Measurements from ENCODE around the gene A2ML1.
"Not testable (repeated sequence)": the region's sequence is repeated elsewhere in the genome, so short reads cannot be mapped to it uniquely, and the experiment has no call there.

The A2ML1 gene

DNA sequence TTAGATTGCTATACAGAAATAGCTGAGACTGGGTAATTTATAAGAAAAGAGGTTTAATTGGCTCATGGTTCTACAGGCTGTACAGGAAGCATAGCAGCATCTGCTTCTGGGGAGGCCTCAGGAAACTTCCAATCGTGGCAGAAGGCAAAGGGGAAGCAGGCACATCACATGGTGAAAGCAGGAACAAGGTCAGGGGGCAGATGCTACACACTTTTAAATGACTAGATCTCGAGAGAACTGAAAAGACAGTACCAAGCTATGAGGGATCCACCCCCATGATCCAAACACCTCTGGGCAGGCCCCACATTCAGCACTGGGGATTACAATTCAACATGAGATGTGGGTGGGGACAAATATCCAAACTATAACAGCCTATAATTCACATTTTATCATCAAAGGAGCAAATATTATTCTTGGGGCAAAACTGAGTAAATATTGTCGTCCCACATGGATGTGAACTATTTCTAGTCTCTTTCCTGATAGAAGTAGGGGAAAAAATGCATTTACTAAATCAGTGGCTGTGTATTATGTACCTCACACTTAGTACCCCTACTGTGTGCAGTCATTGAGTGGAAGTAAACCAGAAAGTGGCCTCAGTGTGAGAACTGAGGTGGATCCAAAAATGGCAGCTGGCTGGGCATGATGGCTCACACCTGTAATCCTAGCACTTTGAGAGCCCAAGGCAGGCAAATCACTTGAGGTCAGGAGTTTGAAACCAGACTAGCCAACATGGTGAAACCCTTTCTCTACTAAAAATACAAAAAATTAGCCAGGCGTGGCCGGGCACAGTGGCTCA is 25.4 kb upstream of the A2ML1 start:
- no peaks in the 10 kb centered on the region for H3K27me3 ChIP-seq (ENCODE audit: control insufficient read depth, insufficient read depth, low read length)
- no peak overlapping the region for H3K27ac ChIP-seq
- no peaks in the 10 kb centered on the region for H3K4me1 ChIP-seq
- H3K4me2 ChIP-seq (ENCODE audit: low read length), result no peak overlapping the region
- no peaks in the 10 kb centered on the region for H3K36me3 ChIP-seq (ENCODE audit: control insufficient read depth, insufficient read depth, low read length)
- no peaks in the 10 kb centered on the region for H3K9me3 ChIP-seq (ENCODE audit: control insufficient read depth, low read length)
- no peak overlapping the region for H2AFZ ChIP-seq
- H3K9ac ChIP-seq, result no peak overlapping the region
- TF ChIP-seq, protein P1, sequence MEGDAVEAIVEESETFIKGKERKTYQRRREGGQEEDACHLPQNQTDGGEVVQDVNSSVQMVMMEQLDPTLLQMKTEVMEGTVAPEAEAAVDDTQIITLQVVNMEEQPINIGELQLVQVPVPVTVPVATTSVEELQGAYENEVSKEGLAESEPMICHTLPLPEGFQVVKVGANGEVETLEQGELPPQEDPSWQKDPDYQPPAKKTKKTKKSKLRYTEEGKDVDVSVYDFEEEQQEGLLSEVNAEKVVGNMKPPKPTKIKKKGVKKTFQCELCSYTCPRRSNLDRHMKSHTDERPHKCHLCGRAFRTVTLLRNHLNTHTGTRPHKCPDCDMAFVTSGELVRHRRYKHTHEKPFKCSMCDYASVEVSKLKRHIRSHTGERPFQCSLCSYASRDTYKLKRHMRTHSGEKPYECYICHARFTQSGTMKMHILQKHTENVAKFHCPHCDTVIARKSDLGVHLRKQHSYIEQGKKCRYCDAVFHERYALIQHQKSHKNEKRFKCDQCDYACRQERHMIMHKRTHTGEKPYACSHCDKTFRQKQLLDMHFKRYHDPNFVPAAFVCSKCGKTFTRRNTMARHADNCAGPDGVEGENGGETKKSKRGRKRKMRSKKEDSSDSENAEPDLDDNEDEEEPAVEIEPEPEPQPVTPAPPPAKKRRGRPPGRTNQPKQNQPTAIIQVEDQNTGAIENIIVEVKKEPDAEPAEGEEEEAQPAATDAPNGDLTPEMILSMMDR (IDR thresholded peaks at IDR 0.05), result no peak
- no peaks in the 10 kb centered on the region for H3K79me2 ChIP-seq
- H3K4me3 ChIP-seq (ENCODE audit: low read depth, low read length), result no peak overlapping the region

DNA sequence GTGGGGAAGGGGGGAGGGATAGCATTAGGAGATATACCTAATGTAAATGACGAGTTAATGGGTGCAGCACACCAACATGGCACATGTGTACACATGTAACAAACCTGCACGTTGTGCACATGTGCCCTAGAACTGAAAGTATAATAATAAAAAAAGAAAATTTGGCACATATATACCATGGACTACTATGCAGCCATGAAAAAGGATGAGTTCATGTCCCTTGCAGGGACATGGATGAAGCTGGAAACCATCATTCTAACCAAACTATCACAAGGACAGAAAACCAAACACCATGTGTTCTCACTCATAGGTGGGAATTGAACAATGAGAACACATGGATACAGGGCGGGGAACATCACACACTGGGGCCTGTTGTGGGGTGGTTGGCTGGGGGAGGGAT is 21.2 kb upstream of the A2ML1 start:
- H3K4me1 ChIP-seq; H3K36me3 ChIP-seq (ENCODE audit: control insufficient read depth, insufficient read depth, low read length); H3K79me2 ChIP-seq; H3K9ac ChIP-seq; H2AFZ ChIP-seq; H3K27me3 ChIP-seq (ENCODE audit: control insufficient read depth, insufficient read depth, low read length); H3K9me3 ChIP-seq (ENCODE audit: control insufficient read depth, low read length); H3K4me3 ChIP-seq (ENCODE audit: low read depth, low read length); H3K4me2 ChIP-seq (ENCODE audit: low read length); H3K27ac ChIP-seq: not testable (repeated sequence)

DNA sequence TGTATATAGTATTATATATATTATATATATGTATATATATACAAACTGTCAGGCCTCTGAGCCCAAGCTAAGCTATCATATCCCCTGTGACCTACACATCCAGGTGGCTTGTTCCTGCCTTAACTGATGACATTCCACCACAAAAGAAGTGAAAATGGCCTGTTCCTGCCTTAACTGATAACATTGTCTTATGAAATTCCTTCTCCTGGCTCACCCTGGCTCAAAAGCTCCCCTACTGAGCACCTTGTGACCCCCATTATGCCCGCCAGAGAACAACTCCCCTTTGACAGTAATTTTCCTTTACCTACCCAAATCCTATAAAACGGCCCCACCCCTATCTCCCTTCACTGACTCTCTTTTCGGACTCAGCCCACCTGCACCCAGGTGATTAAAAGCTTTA is 17.6 kb upstream of the A2ML1 start:
- H3K27me3 ChIP-seq (ENCODE audit: control insufficient read depth, insufficient read depth, low read length); H3K36me3 ChIP-seq (ENCODE audit: control insufficient read depth, insufficient read depth, low read length); H3K9ac ChIP-seq; H3K27ac ChIP-seq; H3K4me2 ChIP-seq (ENCODE audit: low read length); H2AFZ ChIP-seq; H3K4me1 ChIP-seq; H3K4me3 ChIP-seq (ENCODE audit: low read depth, low read length); H3K79me2 ChIP-seq; H3K9me3 ChIP-seq (ENCODE audit: control insufficient read depth, low read length): not testable (repeated sequence)

DNA sequence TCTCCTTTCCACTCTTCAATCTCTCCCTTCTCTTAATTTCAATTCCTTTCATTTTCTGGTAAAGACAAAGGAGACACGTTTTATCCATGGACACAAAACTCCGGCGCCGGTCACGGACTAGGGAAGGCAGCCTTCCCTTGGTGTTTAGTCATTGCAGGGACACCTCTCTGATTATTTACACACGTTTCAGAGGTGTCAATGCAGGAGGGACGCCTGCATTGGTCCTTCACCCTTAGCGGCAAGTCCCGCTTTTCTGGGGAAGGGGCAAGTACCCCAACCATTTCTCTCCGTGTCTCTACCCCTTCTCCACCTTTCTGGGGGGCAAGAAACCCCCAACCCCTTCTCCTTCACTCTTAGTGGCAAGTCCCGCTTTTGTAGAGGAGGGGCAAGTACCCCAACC is 16.9 kb upstream of the A2ML1 start:
- not testable (repeated sequence) for H2AFZ ChIP-seq; H3K79me2 ChIP-seq; H3K4me3 ChIP-seq (ENCODE audit: low read depth, low read length); H3K27me3 ChIP-seq (ENCODE audit: control insufficient read depth, insufficient read depth, low read length); H3K9me3 ChIP-seq (ENCODE audit: control insufficient read depth, low read length); H3K4me1 ChIP-seq; H3K36me3 ChIP-seq (ENCODE audit: control insufficient read depth, insufficient read depth, low read length); H3K4me2 ChIP-seq (ENCODE audit: low read length); H3K9ac ChIP-seq; H3K27ac ChIP-seq

DNA sequence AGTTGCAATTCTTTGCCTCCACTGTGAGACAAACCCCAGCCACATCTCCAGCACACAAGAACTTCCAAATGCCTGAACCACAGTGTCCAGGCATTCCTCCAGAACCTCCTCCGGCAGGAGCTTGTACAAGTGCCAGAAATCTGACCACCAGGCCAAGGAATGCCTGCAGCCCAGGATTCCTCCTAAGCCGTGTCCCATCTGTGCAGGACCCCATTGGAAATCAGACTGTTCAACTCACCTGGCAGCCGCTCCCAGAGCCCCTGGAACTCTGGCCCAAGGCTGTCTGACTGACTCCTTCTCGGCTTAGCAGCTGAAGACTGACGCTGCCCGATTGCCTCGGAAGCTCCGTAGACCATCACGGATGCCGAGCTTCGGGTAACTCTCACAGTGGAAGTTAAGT is 15.3 kb upstream of the A2ML1 start:
- not testable (repeated sequence) for H3K9ac ChIP-seq; H3K9me3 ChIP-seq (ENCODE audit: control insufficient read depth, low read length)

DNA sequence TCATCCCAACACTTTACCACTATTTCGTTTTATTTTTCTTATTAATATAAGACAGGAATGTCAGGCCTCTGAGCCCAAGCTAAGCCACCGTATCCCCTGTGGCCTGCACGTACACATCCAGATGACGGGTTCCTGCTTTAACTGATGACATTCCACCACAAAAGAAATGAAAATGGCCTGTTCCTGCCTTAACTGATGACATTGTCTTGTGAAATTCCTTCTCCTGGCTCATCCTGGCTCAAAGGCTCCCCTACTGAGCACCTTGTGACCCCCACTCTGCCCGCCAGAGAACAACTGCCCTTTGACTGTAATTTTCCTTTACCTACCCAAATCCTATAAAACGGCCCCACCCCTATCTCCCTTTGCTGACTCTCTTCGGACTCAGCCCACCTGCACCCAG is 12.3 kb upstream of the A2ML1 start:
- H3K4me1 ChIP-seq, result not testable (repeated sequence)

More for the DNA sequence above, 15.3 kb upstream of the A2ML1 start:
- H3K4me1 ChIP-seq; H2AFZ ChIP-seq; H3K36me3 ChIP-seq (ENCODE audit: control insufficient read depth, insufficient read depth, low read length); H3K4me3 ChIP-seq (ENCODE audit: low read depth, low read length); H3K27me3 ChIP-seq (ENCODE audit: control insufficient read depth, insufficient read depth, low read length); H3K27ac ChIP-seq; H3K4me2 ChIP-seq (ENCODE audit: low read length); H3K79me2 ChIP-seq: not testable (repeated sequence)

DNA sequence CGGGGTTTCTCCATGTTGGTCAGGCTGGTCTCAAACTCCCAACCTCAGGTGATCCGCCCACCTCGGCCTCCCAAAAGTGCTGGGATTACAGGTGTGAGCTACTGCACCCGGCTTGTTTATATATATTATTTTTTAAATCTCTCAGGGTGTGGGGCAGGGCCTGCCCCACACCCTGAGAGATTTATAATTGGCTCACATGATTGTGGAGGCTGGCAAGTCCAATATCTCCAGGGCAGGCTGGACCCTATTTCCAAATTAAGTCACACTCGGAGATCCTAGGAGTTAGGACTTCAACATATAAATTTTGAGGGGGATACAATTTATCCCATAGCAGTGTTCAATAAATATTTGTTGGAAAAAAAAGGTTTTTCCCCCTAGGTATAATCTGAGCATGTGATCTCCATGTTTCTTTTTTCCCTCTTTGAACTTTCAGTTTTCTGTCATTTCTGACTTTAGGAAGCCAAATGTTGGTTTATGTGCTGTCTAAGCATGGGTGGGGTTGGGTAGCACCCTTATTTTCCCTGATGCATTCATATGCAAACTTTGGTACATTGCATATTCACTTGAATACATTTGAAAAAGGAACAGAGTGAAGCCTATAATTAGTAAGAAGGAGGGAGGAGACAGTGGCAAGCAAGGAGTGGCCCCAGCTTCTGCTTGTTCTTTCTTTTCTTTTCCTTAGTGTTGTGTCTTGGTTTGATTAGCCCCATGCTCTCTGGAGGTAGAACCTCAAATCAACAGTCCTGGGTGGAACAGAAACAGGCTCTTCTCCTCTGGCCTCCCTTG is 8.7 kb upstream of the A2ML1 start:
- Histone ChIP-seq H3K27ac (no peak overlapping the region), H3K27me3 (ENCODE audit: control insufficient read depth, insufficient read depth, low read length) (no peaks in the 10 kb centered on the region), H3K4me1 (no peaks in the 10 kb centered on the region), H3K9me3 (ENCODE audit: control insufficient read depth, low read length) (no peaks in the 10 kb centered on the region), H3K9ac (no peak overlapping the region), H3K4me2 (ENCODE audit: low read length) (no peak overlapping the region), H3K4me3 (ENCODE audit: low read depth, low read length) (no peak overlapping the region), H3K79me2 (no peaks in the 10 kb centered on the region), H3K36me3 (ENCODE audit: control insufficient read depth, insufficient read depth, low read length) (no peaks in the 10 kb centered on the region), H2AFZ (no peak overlapping the region)
- TF ChIP-seq, protein P1 (IDR thresholded peaks at IDR 0.05), result no peak

More for the DNA sequence above, 12.3 kb upstream of the A2ML1 start:
- not testable (repeated sequence) for H3K27me3 ChIP-seq (ENCODE audit: control insufficient read depth, insufficient read depth, low read length); H3K79me2 ChIP-seq; H3K36me3 ChIP-seq (ENCODE audit: control insufficient read depth, insufficient read depth, low read length); H3K4me3 ChIP-seq (ENCODE audit: low read depth, low read length); H3K9me3 ChIP-seq (ENCODE audit: control insufficient read depth, low read length); H2AFZ ChIP-seq; H3K4me2 ChIP-seq (ENCODE audit: low read length); H3K27ac ChIP-seq; H3K9ac ChIP-seq
